ENCODE measurements around the gene ZNF587B.

GRCh38 chr19:57829316-57829715, 783 bp upstream of the ZNF587B start:
- no peak for TF ChIP-seq EZH2 (IDR thresholded peaks at IDR 0.05; ENCODE audit: low read length, missing control alignments)
- TF ChIP-seq CTCF (conservative IDR thresholded peaks at IDR 0.05 in 1 of 2, IDR thresholded peaks at IDR 0.05 in 1 of 2; ENCODE audit: low read depth in 1 of 2, low read length in 2 of 2), result no peak
